ENCODE data around the gene PCED1B. TPM values are rescaled to one million over a fixed set of nuclear protein-coding genes. Genes with fewer than 3 reads are reported as not detected.

Gene PCED1B
- total RNA-seq, 1 experiment from 2014 or later, result 4.2 TPM

GRCh38 chr12:47231456-47231855 lies 152.0 kb downstream of the PCED1B start:
- no peak for DNase-seq (ENCODE audit: low read depth)

GRCh38 chr12:47234576-47235141 lies 155.2 kb downstream of the PCED1B start:
- DNase-seq (ENCODE audit: low read depth), result no peak

GRCh38 chr12:47235258-47236040 lies 156.0 kb downstream of the PCED1B start:
- no peak for DNase-seq (ENCODE audit: low read depth)

- DNase-seq (ENCODE audit: low read depth), result peak; percentile 91
These were observed 156.8 kb downstream of the PCED1B start for GRCh38 chr12:47236109-47236714.

GRCh38 chr12:47237751-47238211 lies 158.4 kb downstream of the PCED1B start:
- no peak for DNase-seq (ENCODE audit: low read depth)

- DNase-seq (ENCODE audit: low read depth), result no peak
These were observed 159.3 kb downstream of the PCED1B start for GRCh38 chr12:47238669-47239114.

GRCh38 chr12:47242426-47242825 lies 163.0 kb downstream of the PCED1B start:
- no peak for DNase-seq (ENCODE audit: low read depth)

- DNase-seq (ENCODE audit: low read depth), result no peak
These were observed 165.4 kb downstream of the PCED1B start for GRCh38 chr12:47244835-47245234.

- no peak for DNase-seq (ENCODE audit: low read depth)
These were observed 166.2 kb downstream of the PCED1B start for GRCh38 chr12:47245623-47246022.

- DNase-seq (ENCODE audit: low read depth), result peak; percentile 46
These were observed 168.0 kb downstream of the PCED1B start for GRCh38 chr12:47247418-47247817.

- no peak for DNase-seq (ENCODE audit: low read depth)
These were observed 169.7 kb downstream of the PCED1B start for GRCh38 chr12:47249082-47249481.

GRCh38 chr12:47249719-47250357 lies 170.4 kb downstream of the PCED1B start:
- DNase-seq (ENCODE audit: low read depth), result peak; percentile 67

- DNase-seq (ENCODE audit: low read depth), result no peak
These were observed 172.5 kb downstream of the PCED1B start for GRCh38 chr12:47251919-47252318.

- DNase-seq (ENCODE audit: low read depth), result no peak
These were observed 185.5 kb downstream of the PCED1B start for GRCh38 chr12:47264951-47265350.

- no peak for DNase-seq (ENCODE audit: low read depth)
These were observed 186.0 kb downstream of the PCED1B start for GRCh38 chr12:47265391-47265790.

GRCh38 chr12:47267571-47267970 lies 188.2 kb downstream of the PCED1B start:
- DNase-seq (ENCODE audit: low read depth), result peak; percentile 76

- DNase-seq (ENCODE audit: low read depth), result no peak
These were observed 189.4 kb downstream of the PCED1B start for GRCh38 chr12:47268501-47269454.

GRCh38 chr12:47269916-47270315 lies 190.5 kb downstream of the PCED1B start:
- DNase-seq (ENCODE audit: low read depth), result no peak

GRCh38 chr12:47270782-47271664 lies 191.6 kb downstream of the PCED1B start:
- peak; percentile 93 for DNase-seq (ENCODE audit: low read depth)

- DNase-seq (ENCODE audit: low read depth), result no peak
These were observed 192.4 kb downstream of the PCED1B start for GRCh38 chr12:47271800-47272239.
